ENCODE data around the gene ANKRD33B.
"Not testable (repeated sequence)": the region's sequence is repeated elsewhere in the genome, so short reads cannot be mapped to it uniquely, and the experiment has no call there.

The ANKRD33B gene

DNA sequence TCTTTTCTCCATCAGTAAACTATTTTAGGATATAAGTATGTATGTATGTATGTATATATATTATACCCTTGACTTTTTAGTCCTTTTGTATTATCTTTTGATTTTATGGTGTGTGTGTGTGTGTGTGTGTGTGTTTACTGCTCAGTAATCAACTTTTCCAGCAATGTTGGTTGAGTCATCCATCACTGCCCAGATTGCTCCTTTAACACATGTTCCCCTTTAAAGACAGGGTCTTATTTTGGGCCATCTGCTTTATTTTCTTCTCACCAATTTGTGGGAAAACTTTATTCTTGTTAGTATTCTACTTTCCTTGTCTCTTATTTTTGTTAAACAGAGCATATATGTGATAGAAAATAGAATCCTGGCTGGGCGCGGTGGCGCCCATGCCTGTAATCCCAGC lies 28.1 kb downstream of the ANKRD33B start:
- DNase-seq (ENCODE audit: insufficient read length, low spot score) (no peak), FAIRE-seq (no peak)

DNA sequence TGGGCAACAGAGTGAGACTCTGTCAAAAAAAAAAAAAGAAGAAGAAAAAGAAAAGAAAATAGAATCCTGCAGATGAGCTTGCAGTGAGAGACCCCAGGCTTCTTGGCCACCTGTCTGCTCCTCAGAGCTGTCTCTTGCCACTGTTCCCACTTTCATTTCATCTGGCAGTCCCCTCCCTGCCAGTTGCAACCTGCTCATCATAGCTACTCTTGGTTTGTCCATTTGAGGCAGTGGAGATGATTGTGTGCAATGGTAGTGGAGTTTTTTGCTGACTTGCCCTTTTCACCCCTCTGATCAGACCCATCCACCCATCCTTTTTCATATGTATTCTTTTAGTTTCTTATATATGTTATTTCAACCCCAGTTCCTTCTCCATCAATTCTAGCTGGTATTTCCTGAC lies 28.7 kb downstream of the ANKRD33B start:
- peak; percentile 71 for FAIRE-seq
- no peak for DNase-seq (ENCODE audit: insufficient read length, low spot score)

DNA sequence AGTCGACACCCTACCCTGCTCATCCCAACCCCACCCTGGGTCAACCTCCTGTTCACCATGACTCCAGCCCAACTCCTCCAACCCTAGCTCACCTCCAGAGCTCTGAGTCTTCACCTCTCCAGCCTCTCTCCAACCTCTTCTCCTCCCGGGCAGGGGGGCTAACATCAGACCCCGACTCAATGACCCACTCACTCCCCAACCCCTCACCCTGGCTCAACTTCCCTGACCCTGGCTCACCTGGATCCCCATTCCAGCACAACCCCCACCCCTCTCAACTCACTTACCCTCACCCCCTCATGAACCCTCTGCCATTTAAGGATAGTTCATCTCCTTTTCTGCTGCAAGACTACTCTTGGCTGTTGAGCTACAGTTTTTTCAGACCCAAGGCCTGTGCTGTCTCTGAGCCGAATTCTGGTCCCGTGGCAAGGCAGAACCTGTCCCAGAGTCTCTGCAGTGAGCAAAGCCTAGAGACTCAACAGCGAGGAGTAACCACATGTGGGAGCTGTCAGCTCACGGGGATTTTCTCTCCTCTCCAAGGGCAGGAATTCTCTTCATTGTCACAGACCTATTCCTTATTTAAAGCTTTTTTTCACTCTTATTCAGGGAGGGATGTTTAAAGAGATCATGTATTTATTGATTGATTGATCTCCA lies 29.8 kb downstream of the ANKRD33B start:
- no peak for DNase-seq (ENCODE audit: insufficient read length, low spot score)
- FAIRE-seq, result no peak

DNA sequence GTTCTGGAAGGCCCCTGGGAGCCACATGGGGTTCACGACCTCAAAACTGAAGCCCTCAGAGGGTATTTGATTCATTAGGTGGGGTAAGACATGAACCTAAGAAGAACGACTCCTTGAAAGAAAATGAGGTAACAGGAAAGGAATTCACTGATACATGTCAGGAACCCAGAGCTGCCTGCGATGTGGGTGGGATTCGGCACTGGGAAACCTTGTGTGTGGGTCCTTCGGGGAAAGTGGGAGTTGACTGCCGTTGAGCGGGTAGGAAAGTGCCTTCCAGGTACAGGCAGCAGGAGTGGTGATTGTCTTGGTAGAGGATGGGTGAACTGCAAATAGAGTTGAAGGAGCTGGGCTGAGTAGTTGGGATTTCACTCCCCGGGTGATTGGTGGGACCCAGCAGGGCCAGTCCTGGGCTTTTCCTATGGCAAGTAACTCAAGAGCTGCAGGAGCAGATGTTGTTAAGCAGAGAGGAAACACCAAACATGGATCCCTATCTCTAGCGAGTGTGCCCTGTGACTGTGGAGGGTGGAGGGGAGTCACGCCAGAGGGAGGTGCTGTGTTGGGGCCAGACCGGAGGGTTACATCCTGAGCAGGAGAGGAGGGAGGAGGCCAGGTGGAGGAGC lies 30.8 kb downstream of the ANKRD33B start:
- FAIRE-seq (no peak), DNase-seq (ENCODE audit: insufficient read length, low spot score) (no peak)

DNA sequence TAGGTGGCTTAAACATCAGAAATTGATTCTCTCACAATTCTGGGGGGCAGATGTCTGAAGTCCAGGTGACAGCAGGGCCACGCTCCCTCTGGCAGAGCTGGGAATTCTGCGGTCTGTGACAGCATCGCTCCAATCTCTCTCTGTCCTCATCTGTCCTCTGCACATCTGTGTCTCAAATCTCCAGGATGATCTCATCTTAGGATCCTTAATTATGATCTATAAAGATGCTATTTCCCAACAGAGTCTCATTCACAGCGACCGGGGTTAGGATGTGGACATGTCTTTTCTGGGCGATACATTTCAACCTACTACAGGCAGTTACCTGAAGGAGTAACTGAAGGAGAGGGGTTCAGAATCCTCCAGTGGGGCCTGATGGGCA lies 31.4 kb downstream of the ANKRD33B start:
- no peak for DNase-seq (ENCODE audit: insufficient read length, low spot score)
- FAIRE-seq, result no peak

DNA sequence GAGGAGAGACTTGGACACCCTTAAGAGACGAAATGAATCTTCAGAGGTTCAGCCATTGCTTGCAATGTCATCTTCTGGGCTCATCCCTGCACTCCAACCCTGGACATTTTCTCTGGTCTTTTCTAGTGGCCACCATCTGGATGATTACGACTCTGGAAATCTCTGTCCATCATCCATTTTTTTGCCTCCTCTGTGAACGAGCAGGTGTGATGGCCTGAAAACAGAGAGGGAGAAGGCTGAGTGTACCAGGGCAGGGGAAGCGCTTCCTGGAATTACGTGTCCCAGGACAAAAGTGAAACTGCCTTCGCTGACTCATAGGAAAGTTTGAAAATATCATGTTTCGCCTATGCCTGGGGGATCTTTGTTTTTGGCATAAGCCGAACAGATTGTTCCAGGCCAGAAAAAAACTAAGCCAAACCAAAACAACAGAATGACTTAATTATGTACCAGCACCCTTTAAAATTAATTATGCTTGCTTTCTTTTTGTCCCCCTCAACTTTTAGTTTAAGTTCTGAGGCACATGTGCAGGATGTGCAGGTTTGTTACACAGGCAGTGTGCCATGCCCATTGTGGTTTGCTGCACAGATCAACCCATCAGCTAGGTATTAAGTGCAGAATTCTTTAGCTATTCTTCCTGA lies 31.9 kb downstream of the ANKRD33B start:
- no peak for FAIRE-seq
- DNase-seq (ENCODE audit: insufficient read length, low spot score), result no peak

DNA sequence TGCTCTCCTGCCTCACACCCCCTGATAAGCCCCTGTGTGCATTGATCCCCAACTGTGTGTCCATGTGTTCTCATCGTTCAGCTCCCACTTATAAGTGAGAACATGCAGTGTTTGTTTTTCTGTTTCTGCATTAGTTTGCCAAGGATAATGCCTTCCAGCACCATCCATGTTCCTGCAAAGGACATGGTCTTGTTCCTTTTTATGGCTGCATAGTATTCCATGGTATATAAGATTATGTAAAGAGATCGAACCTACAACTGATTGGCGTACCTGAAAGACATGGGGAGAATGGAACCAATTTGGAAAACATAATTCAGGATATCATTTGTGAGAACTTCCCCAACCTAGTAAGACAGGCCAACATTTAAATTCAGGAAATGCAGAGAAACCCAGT lies 32.4 kb downstream of the ANKRD33B start:
- DNase-seq (ENCODE audit: insufficient read length, low spot score), result no peak
- no peak for FAIRE-seq

DNA sequence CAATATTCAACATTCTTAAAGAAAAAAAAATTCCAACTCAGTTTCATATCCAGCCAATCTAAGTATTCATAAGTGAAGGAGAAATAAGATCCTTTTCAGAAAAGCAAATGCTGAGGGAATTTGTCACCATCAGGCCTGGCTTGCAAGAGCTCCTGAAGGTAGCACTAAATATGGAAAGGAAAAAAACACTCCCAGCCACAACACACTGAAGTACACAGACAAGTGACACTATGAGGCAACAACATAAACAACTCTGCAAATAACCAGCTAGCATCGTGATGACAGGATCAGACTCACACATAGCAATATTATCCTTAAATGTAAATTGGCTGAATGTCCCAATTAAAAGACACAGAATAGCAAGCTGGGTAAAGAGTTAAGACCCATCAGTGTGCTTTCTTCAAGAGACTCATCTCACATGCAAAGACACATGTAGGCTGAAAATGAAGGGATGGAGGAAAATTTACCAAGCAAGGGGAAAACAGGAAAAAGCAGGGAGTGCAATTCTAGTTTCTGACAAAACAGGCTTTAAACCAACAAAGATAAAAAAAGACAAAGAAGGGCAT lies 33.1 kb downstream of the ANKRD33B start:
- DNase-seq (ENCODE audit: insufficient read length, low spot score) (no peak), FAIRE-seq (no peak)

DNA sequence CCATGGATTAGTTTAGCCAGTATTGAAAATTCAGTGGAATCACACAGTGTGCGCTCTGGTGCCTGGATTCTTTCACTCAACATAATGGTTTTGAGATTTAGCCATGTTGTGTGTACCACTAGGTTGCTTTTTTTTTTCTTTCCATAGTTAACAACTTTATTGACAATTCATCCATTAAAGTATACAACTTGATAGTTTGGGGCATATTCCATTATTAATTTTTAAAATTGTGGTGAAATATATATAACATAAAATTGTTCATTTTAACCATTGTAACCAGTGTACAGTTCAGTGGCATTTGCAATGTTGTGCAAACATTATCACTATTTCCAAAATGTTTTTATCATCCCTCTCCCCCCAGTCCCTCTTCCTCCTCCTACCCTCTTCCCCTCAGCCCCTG lies 35.2 kb downstream of the ANKRD33B start:
- DNase-seq (ENCODE audit: insufficient read length, low spot score) (no peak), FAIRE-seq (no peak)

DNA sequence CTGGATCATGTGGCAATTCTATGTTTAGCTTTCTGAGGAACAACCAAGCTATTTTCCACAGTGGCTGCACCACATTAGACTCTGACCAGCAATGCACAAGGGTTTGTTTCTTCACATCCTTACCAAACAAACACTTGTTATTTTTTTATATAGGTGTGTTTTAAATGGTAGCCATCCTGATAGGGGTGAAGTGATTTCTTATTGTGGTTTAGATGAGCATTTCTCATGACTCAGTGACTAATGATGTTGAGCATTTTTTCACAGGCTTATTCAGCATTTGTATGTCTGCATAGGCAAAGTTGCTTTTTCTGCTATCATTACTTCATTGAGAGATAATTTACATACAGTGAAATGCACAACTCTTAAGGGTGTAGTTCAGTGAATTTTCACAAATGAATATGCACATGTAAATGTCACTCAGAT lies 36.0 kb downstream of the ANKRD33B start:
- DNase-seq (ENCODE audit: insufficient read length, low spot score) (no peak), FAIRE-seq (no peak)

DNA sequence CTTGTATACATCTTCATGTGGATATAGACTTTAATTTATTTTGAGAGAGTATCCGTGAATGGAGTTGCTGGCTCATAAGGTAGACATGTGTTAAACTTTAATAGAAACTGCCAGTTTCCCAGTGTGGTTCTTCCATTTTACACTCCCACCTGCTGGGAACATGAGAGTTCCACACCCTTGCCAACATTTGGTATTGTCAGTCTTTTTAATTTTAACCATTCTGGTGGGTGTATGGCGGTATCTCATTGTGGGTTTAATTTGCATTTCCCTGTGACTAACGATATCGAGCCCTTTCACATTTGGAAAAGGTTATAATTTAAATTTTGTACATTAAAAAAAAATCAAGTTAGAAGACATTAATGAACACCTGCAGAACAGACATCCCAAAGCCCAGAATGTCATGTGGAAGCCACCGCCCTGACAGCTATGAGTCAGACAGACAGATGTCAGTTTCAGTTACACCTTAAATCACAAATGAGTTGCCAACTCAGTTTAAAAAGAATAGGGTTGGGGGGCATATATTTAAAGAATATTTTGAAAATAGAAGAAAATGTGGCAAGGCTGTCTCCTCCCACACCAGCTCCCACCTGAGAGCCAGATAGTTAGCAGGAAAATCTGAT lies 36.9 kb downstream of the ANKRD33B start:
- FAIRE-seq, result peak; percentile 62
- DNase-seq (ENCODE audit: insufficient read length, low spot score), result no peak

DNA sequence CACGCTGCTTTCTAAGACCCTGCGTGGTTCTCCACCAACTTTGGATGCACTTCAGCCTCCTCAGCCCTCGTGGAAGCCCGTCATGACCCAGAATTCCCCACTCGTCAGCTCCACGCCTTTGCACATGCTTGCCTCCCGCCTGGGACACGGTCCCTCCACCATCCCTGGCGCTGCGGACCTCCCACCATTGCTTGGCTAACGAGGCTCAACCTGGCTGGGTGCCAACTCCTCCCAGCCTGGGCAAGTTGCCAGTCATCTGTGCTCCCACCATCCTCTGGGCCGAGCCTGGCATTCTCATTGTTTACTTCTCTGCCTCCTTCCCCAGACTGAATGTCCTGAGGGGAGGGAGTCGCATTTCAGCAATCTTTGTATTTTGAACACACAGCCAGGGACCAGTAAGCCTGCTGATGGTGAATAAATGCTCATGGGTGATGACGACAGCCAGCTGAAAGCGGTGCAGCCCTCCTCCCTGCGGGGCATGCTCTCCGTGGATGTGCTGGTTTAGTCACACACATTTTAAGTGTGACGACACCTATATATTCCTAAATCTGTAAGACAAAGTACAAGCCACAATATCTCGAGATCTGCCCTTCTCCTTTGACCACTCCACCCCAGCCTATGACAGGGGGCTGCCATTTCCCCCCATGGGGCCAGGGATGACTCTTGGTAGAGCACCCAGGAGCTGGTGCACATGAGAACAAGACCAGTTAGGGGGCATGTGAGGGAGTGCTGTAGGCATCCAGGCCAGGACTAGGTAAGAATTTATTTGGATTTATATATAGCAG lies 37.6 kb downstream of the ANKRD33B start:
- peak; percentile 81 for FAIRE-seq
- DNase-seq (ENCODE audit: insufficient read length, low spot score), result no peak

DNA sequence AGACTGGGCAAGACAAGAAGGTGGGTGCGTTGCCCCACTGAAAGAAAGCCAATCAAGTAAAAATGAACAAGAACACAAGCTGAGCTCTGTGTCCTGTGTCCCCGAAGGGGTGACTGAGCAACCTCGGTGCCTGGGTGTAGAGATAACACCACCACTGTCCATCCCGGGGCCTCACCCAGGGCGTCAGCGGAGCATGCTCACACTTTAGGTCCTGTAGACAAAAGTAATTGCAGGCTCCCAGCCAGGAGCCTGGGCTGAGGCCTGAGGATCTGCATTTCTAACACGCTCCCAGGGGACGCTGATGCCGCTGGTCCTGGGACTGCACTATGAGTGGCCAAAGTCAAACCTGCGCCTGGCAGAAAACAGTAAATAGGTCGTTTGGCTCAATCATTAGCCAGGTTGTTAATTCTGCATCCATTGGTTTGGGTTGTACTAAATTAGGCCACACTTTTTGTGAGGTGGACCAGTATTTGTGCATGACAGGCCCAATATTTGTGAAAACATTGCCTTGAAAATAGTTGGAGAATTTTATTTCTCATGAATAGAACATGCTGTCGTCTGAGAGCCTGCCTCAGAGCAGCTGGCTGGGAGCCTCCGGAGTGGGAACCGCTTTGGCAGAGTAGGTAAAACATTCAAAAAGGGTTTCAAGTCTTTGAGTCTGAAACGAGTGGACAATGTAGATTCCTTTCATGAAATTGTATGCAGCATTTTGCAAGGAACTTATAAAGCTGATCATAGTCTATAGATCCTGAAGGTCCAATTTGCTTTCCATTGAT lies 38.3 kb downstream of the ANKRD33B start:
- no peak for DNase-seq (ENCODE audit: insufficient read length, low spot score)
- no peak for FAIRE-seq

DNA sequence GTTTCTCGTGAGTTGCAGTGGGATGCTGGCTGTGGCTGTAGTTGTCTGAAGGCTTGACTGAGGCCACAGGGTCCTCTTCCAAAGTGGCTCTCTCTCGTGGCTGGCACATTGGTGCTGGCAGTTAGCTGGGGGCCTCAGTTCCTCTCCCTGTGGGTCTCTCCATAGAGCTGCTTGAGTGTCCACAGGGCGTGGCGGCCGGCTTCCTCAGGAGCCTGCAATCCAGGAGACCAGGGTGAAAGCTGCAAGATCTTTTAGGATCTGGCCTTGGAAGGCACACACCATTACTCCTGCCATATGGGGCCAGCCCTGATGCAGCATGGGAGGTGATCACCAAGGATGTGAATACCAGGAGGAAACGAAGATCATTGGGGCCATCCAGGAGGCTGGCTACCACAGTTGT lies 41.1 kb downstream of the ANKRD33B start:
- DNase-seq (ENCODE audit: insufficient read length, low spot score) (no peak), FAIRE-seq (no peak)

DNA sequence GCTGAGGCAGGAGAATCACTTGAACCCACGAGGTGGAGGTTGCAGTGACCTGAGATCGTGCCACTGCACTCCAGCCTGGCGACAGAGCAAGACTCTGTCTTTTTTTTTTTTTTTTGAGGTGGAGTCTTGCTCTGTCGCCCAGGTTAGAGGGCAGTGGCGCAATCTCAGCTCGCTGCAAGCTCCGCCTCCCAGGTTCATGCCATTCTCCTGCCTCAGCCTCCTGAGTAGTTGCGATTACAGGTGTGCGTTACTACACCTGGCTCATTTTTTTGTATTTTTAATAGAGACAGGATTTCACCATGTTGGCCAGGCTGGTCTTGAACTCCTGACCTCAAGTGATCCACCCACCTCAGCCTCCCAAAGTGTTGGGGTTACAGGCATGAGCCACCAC lies 42.8 kb downstream of the ANKRD33B start:
- DNase-seq (ENCODE audit: insufficient read length, low spot score); FAIRE-seq: not testable (repeated sequence)

DNA sequence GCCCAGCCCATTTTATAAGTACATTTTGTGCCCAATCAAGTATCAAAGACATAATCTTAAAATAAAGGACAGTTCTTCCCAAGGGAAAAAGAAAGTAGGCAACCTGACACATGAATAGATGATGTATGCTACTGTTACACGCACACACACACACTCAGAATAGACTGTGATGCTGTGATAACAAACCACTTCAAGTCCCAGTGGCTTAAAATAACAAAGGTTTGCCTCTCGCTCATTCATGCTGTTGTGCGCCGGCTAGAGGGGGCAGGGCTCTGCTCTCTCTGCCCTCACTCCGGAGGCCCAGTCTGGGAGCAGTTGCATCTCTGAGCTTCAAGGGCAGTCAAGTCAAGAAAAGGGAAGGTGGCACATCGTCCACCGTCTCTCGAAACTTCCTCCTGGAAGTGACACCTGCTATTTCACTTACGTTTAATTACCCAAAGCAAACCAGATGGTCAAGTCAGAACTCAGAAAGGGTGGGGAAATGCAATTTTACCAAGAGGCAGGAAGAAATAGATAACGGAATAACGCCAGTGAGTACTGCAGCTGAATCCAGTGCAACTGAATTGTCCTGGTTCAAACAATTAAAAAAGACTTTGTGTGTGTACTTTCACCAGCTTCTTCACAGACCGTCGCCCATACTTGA lies 43.3 kb downstream of the ANKRD33B start:
- FAIRE-seq, result peak; percentile 96

DNA sequence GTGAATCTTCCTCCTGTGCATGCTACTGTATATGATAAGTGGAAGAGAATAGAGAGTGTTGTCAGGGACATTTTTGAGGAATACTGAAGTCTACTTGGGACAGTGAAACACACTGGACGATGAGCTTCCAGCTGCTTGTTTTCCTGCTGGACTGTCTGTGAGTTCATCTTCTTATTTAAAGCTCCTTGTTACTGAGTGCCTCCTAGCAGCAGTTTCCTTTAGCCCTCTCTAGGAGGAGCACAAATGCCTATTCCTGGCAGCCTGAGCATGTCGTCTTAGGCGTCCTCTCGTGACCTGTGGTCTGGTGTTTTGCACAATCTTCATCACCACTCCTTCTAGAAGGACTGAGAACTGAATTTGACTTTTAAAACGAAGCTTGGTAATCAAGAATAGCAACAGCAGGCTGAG lies 43.8 kb downstream of the ANKRD33B start:
- DNase-seq (ENCODE audit: insufficient read length, low spot score) (no peak), FAIRE-seq (peak; percentile 57)

More for the DNA sequence above, 43.3 kb downstream of the ANKRD33B start:
- no peak for DNase-seq (ENCODE audit: insufficient read length, low spot score)

DNA sequence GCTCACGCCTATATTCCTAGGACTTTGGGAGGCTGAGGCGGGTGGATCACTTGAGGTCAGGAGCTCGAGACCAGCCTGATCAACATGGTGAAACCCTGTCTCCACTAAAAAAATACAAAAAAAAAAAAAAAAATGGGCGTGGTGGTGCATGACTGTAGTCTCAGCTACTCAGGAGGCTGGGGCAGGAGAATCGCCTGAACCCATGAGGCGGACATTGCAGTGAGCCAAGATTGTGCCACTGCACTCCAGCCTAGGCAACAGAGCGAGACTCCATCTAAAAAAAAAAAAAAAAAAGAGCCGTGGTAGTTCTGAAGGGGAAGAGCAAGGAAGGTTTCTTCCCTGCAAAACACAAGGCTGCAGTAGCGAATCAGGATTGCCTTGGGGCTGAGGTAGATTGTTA lies 44.2 kb downstream of the ANKRD33B start:
- FAIRE-seq, result not testable (repeated sequence)

DNA sequence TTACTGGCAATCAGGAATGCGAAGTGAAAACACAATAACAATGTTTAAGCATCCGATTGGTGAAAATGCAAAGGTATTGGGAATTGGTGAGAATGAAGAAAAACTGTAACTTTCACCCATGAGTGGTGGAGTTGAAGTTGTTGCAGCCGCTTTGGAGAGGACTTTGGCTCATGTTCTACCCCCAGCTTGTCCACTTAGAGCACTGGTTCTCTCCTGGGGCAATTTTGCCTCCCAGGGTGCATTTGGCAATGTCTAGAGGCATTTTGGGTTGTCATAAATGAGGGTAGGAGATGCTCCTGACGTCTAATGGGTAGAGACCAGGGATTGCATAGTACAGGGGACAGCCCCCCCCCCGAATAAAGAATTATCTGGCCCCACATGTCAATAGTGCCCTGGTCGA lies 46.2 kb downstream of the ANKRD33B start:
- FAIRE-seq (no peak), DNase-seq (ENCODE audit: insufficient read length, low spot score) (no peak)

More for the DNA sequence above, 44.2 kb downstream of the ANKRD33B start:
- DNase-seq (ENCODE audit: insufficient read length, low spot score), result not testable (repeated sequence)

All from GM19239 (cell line).